Measurements from ENCODE around the gene DDX17.

The DDX17 gene

DNA sequence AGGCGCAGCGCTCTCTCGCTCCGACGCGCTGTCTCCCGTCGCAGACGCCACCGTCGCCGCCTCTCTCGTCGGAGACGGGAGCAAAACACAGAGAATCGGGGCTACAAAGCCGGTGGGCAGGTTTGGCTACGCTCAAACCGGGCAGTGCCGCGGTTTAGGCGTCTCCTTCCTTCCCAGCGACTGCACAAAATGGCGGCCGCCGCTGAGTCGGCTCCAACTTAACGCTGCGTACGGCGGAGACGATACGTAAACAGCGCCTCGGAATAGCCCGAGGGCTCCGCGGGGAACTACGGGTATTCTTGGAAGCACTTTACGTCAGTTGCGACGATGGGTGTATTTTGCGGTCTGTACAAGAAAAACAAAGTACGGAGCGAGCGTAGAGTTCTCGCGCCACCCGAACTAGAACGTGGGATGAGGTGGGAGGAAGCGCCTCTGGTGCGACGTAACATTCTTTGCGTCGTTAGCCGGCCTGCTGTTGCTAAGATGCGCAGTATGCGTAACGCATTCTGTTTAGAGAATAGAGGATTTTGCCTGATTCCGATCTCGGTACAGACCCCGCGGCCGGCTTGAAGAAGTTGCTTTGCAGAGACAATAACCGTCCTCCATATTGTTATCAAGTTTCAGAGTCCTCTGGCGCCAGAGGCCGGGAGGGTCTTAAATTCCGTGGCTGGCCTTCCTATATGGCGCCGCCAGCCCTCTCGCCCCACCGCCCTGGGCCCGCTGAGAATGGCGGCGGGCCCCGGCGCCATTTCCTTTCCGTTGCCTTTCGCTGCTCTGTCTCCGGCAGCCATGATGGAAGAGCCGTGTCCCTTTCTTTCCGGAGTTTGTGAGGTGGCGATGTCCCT is at the start of gene DDX17:
DDX17 (minus strand) TSS at position 194 of the 845 bp plus-strand sequence.
- peak; percentile 93 for DNase-seq

DNA sequence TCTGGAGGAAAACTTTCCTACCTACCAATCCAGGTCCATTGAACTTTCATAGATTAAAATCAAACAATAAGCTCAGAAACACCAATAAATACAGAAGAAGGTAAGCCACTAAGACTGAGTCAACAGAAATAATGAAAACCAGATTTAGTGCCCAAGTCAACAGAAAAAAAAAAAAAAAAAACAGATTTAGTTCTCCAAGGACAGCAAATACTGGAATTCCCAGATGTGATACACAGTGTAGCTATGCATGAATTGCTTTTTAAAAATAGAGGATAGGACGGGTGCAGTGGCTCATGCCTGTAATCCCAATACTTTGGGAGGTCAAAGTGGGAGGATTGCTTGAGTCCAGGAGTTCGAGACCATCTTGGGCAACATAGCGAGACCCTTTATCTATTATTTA is 48.2 kb upstream of the DDX17 start:
- peak; percentile 41 for DNase-seq

DNA sequence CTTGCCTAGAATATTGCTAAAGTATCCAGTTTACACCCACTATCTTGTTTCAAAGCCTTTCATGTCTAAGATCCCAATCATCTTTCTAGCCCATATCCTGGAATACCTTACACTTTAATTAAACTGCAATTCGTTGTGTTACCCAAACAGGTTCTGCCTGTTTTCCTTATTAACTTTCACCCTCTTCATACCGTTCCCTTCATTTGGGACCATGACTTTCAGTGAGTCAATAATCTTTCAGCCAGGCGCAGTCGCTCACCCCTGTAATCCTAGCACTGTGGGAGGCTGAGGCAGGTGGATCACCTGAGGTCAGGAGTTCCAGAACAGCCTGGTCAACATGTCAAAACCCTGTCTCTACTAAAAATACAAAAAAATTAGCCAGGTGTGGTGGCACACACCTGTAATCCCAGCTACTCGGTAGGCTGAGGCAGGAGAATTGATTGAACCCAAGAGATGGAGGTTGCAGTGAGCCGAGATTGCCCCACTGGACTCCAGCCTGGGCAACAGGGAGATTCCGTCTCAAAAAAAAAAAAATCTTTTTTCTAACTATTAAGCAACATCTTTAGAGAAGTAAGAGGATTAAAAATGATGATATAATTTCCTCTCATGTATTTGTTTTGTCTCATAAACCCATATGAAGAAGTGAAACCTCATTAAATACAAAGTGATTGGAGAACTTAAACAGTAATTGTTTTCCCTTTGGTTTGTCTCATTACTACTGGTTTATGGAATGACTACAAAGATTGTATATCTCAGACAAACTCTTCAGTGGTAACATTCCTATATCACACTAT is 43.2 kb upstream of the DDX17 start:
- no peak for DNase-seq

DNA sequence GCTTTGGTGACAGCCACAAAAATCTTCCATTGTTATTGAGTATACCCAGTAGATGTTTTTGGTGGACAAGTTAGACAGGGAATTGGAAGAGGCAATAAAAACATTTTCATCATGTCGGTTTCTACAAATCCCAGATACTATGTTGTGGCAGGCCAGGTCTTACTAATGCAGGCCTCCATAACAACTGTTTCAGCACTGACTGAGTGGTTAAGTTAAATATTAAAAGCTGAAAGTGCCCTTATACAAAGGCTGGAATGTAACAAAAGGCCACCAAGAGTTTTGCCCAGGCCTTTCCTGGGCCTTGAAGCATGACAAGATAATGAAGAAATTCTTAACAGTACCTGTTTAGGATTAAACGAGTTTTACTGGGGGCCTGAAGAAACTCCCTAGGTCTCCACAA is 34.6 kb upstream of the DDX17 start:
- no peak for DNase-seq

DNA sequence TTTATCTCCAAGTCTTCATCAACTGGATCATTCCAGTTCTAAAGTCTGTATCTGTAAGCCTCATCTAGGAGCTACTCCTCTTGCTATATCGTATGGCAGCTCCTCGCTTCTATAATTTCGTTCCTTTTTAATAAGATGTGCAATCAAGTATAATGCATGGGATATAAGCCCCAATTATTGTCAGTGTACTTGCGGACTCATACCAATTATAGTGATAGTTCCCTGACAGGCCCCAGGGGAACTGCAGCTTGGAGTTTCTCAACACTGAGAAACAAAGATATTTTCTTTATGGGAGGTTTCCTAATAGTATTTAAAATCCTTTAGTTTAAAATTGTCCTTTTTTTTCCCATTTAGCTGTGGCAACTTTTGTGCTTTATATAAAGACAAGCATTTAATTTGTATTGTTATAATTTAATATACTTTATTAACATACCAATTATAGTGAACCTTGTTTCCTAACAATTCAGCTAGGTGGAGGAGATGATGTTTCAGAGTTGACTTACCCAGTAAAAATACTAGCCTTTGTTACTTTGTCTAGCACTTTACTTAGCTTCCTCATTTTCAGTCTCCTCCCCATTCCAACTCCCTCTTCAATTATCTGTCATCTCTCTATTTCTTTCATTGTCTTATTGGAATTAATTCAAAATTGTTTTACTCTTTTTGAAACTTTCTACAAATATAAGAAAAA is 25.3 kb upstream of the DDX17 start:
- no peak for DNase-seq

DNA sequence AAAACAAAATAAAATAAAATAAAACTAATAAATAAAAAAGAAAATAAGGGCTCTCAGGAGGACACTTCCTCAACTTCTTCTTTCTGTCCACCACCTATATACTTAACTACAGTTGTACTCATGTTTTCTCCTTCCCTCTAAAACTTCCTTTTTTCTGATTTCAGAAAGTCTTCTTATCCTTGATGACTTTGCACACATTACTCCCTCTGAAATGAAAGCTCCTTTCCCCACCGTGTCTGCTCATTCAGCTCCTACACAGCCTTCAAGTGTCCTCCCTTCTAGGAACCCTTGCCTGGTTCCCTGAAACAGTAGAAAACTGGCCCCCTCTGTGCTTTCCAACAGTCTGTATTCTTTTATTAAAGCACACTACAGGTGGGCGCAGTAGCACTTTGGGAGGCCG is 18.3 kb upstream of the DDX17 start:
- DNase-seq: no peak

DNA sequence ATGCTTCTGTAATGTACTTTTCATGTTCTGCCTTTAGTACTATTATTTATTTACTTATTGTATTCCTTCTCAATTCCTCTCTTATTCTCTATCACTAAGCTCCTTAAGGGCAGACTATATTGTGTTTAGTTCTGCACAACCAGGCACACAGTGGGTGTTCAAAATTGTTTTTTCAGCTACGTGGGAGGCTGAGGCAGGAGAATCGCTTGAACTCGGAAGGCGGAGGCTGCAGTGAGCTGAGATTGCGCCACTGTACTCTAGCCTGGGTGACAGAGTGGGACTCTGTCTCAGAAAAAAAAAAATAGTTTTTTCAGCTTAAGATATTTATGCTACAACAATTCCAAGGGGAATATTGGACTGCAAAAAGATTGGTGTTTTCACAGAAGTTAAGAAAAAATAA is 17.4 kb upstream of the DDX17 start:
- no peak for DNase-seq

DNA sequence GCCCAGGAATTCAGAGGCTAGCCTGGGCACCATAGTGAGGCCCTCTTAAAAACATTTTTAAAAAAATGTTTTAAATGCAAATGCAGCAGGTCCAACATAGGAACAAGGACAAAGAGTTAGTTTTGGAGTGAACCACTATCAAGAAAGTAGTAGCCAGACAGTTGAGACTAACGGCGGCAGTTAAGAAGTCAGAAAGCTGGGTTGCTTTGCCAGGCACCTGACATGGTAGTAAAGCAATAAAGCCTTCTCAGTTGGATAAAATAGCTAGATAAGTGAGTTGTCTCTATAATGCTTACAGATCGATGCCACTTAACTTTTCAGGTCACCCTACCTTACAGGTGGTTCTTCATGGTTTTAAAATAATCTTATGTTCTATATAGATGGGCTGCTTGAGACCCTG is 16.9 kb upstream of the DDX17 start:
- DNase-seq: no peak

DNA sequence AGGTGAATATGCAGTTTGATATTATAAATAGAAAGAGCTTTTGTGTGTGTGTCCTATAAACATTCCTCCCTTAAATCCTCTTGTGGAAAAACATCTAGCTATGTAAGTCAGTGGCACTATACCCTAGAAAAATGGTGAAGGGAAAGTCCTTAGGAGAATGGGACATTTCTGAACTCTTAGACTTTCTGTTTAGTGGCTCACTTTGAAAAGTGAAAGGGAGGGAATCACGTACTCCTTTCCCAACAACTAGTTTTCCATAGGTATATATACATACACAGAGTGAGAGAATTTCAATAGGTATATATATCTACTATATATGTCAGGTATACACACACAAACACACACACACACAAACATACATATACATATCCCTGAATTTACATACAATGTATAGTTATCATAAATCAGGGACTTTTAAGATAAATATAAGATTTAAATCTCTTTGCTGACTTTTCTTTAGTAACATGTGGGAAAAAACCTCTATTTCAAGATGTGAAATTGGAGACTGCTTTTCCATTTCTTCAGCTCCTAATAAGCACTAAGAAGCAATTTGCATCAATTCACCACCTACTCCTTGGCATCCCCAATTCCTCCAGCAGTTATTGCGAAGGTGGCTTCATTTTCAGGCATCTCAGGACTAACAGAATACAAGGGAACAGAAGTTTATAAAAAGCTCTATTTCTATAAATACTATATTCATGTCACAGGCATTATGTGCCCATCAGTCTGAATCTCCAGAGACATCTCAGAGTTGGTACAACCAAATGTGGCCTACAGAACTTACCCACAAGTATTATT is 13.5 kb upstream of the DDX17 start:
- DNase-seq: no peak

DNA sequence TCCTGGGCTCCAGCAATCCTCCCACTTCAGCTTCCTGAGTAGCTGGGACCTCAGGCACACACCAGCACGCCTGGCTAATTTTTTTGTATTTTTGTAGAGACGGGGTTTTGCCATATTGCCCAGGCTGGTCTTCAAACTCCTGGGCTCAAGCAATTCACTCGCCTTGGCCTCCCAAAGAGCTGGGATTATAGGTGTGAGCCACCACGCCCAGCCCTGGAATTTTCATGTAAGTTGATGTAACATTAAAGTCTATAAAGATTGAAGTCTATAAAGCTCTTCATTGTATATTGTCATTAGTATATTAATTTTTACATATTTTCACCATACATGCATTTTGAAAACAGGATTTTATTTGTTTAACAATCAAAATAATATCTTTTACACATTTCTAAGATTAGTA is 12.5 kb upstream of the DDX17 start:
- DNase-seq: no peak

DNA sequence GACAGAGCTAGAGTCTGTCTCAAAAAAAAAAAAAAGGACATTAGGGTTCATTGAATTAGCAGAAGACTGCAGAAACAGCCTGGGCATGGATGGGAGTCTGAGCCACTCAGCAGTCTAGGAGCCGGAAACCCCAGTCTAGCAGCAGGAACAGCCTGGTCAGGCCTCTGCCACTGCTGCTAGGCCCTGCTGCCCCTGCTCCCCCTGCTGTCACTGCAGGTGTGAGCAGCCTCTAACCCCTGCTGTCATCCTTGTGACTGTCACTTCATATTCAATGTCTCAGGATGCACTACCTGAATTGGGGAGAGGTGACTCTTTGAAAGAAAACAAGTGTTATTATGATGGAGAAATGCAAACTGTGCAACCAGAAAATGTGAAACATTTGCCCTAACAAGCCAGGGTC is 7.0 kb upstream of the DDX17 start:
- DNase-seq: no peak

DNA sequence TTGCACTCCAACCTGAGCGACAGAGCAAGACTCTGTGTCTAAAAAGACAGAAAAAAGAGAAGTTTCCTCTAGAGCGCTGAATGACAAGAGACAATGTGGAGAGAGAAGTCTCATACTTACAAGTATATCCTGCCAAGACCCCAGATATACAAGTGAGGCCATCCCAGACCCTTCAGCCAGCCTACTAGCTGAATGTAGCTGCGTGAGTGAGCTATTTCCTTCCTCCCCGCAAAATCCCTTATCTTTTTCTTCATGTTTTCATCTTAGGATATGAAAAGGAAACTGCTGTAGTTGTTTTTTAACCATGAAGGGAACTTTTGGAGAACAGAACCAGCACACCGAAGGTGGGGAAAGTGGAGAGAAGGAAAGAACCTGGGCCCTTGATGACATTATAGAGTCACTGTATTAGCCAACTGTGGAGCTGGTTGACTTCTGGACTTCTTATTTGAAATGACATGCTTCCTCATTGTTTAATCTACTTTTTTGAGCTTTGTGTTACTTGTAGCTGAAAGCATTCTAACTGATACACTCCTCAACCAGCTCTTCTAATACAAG is 4.4 kb upstream of the DDX17 start:
- DNase-seq: no peak

DNA sequence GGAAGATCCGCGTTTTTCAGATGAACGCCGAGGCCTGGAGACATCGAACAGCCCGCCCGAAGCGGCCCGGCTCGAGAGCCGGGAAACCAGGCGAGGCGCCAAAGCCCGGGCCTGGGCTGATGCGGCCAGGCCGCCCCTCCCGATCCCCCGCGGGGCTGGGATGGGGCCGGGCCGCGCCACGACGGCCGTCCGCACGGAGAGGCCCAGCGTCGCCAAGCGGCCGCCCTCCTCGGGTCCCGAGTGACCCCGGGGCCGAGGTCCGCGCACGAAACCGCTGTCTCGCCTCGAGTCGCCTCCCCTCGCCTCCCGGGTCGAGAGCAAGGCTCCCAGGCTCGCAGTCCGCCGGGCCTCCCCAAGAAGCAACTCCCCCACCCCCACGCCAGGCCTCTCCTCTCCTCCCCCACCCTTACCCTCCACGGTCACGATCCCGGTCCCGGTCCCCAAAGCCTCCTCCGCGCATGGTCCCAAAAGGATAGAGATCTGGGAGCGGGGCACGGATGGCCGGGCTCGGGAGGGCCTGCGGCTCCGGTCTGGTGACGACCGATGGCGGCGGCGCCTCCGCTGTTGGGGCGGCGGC is 482 bp downstream of the DDX17 start:
- DNase-seq: peak; percentile 29

DNA sequence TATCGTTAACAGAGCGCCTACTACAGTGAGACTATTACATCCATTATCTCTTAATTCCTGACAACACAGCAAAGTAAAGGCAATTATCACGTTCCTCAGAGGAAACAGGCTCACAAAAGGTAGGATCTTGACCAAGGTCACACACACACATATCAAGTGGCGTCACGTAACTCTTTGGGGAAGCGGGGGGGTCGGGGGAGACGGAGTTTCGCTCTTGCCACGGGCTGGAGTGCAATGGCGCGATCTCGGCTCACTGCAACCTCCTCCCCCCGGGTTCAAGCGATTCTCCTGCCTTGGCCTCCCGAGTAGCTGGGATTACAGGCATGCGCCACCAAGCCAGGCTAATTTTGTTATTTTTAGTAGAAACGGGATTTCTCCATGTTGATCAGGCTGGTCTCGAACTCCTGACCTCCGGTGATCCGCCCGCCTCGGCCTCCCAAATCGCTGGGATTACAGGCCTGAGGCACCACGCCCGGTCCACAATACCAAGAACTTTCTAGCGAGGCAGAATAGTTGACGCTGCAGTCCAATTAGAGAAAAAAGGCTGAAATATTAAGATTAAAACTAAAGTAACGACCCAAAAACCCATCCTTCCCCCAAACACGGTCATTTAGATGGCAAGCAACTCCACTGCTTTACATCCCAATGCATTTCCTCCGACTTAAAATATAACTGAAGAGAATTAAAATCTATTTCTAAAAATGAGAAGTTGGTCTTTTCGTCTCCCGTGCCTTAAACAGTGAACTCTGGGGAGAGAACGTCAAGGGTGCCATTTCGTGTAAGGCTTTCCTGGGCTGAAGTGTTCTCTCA is 1.2 kb downstream of the DDX17 start:
- no peak for DNase-seq

DNA sequence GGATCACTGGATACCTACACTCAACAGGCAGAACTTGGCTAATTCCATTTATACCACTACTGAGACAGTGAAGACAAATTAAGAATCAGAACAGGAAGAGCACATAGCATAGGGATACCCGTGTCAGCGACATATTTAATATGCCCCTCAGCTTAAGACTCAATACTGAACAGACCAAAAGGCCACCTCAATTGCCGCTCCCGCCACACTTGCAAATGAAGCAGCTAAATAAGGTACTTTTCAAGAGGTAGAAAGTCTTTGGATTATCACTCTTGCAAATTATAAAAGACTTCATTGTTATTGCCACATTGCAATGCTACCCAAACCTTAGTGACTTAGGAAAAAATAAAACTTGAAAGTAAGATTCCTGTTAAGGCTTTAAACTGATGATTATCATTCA is 3.1 kb downstream of the DDX17 start:
- DNase-seq: no peak

DNA sequence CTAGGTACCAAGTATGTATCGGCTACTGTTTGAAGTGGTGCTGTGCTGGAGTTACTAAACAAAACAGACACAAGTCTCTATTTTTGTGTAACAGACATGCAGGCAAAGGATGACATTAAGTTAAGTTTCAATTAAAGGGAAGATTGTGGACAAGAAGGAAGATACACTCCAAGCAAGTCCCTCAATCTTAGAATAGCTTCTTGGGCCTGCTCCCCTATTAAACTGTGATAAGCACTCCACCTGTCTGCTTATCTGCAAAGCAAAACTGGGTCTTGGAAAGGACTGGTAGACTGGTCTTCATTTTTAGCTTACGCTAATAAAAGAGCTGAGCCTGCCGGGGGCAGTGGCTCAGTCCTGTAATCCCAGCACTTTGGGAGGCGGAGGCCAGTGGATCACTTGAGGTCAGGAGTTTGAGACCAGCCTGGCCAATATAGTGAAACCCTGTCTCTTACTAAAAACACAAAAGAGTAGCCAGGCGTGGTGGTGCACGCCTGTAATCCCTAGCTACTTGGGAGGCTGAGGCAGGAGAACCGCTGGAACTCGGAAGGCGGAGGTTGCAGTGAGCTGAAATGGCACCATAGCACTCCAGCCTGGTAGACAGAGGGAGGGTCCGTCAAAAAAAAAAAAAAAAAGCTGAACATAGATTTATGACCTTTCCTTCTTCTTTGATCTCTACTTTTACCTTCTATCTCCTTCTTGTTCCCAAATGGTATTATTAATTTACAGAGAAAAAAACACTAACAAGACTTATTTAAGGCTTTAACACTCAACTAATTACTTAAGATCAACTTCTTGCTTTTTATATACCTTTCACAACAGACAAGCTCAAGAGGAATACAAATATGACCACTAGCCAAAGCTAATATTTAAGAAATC is 4.1 kb downstream of the DDX17 start:
- DNase-seq: no peak

DNA sequence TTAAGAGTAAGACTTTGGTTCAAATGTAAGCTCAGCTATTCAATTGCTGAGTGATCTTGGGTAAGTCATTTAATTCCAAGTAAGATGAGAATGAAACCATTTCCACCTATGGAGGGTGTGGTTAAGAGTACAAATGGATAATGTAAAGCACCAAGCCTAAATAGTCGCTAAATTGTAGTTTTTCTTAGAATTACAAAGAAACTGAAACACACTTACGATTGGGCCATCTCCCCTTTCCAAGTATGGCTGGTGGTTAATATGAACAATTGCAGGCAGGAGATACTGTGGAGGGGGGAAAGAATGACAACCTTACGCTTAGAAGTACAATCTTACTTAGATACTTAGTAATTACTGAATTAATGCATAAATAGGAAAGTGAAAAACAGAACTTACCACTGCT is 8.2 kb downstream of the DDX17 start:
- no peak for DNase-seq

DNA sequence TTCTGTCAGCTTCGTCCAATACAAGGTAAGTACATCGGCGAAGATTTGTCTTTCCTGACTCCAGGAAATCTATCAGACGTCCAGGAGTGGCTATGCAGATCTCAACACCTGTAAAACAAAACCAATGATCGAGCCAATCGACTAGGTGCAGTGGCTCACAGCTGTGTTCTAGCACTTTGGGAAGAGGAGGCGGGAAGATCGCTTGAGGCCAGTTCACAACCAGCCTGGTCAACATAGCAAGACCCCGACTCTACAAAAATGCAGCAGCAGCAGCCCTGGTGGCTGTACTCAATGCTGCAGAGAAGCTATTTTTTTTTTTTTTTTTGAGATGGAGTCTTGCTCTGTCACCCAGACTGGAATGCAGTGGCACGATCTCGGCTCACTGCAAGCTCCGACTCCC is 11.2 kb downstream of the DDX17 start:
- DNase-seq: no peak

DNA sequence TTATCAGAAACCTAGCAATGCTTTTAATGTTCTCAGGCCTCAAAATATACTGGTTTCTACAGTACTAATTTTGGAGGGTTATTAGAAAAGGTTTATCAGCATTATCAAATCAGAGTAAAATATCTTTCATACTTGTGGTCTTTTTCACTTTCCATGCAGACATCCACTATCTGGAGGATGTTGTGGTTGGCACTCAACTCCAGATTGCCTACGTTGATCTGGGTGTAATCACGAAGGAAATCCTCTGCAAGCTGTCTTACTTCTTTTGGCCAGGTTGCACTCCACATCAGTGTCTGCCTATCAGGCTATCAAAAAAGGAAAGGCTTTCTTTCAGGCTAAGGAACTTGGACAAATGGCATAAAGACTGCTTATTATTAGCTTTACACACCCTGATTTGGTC is 11.6 kb downstream of the DDX17 start:
- no peak for DNase-seq

DNA sequence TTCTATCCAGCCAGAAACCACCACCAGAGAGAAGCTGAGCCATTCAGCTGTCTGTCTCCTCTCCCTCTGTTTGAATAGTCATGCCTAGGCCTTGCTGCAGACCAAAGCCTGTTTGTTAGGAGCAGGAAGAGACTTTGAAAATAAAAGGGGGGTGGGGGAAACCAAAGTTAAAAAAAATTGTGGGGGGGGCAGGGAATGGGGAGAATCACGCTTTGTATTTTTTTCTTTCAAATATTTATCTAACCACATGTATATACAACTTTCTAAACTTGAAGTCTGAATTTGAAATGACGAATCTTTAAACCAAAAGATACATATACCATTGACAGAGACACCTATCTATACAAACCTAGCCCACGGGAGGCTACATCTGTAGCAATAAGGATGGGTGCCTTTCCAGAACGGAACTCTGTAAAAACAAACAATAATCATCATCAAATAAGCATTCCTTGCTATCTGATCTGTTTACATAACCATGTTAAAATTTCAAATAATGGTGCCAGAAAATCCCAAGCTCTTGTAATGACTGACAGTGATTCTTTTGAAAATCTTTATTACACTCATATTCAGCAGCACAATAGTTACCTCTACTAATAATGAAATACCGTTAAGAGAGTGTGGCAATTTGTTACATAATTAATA is 14.3 kb downstream of the DDX17 start:
- DNase-seq: no peak
